MM.1S (cell line): ENCODE data around the gene LGR4.

Experiments
- DNase-seq: peaks from one replicate; pipeline ENCODE4 v3.0.0-alpha.2; 2015
- H2AFZ ChIP-seq: fragments of 300-600 bp; sonication (generic); 2 replicates; pipeline ENCODE4 v1.6.0; 2016; ENCODE audit warnings: antibody characterized with exemption, low read length
- H3F3A ChIP-seq: fragments of 300-600 bp; sonication (generic); 2 replicates; pipeline ENCODE4 v1.6.1; 2016; ENCODE audit warnings: mild to moderate bottlenecking, antibody characterized with exemption, low read length, moderate library complexity, mixed read lengths; ENCODE audit not compliant: insufficient read depth
- H3K27ac ChIP-seq: fragments of 300-600 bp; sonication (generic); 2 replicates; pipeline ENCODE4 v1.5.1; 2016; ENCODE audit warnings: mild to moderate bottlenecking, low read length
- H3K27me3 ChIP-seq: fragments of 300-600 bp; sonication (generic); replicated peaks from 2 replicates; pipeline ENCODE4 v1.6.0; 2016; ENCODE audit warnings: low read length; ENCODE audit not compliant: insufficient read depth
- H3K36me3 ChIP-seq: fragments of 300-600 bp; sonication (generic); replicated peaks from 2 replicates; pipeline ENCODE4 v1.6.1; 2016; ENCODE audit warnings: mild to moderate bottlenecking, low read length, mixed read lengths; ENCODE audit not compliant: insufficient read depth
- H3K4me1 ChIP-seq: fragments of 300-600 bp; sonication (generic); 2 replicates; pipeline ENCODE4 v1.6.1; 2016; ENCODE audit warnings: low read length, mixed read lengths
- H3K4me2 ChIP-seq: fragments of 300-600 bp; sonication (generic); 2 replicates; pipeline ENCODE4 v1.6.0; 2016; ENCODE audit warnings: low read depth, low read length
- H3K4me3 ChIP-seq: fragments of 300-600 bp; sonication (generic); 2 replicates; pipeline ENCODE4 v1.5.1; 2016; ENCODE audit warnings: low read length, mixed read lengths
- H3K79me2 ChIP-seq: fragments of 300-600 bp; sonication (generic); 2 replicates; pipeline ENCODE4 v1.6.1; 2016; ENCODE audit warnings: mixed run types, low read length, mixed read lengths
- H3K9ac ChIP-seq: fragments of 300-600 bp; sonication (generic); 2 replicates; pipeline ENCODE4 v1.6.1; 2016; ENCODE audit warnings: low read length, mixed read lengths
- H3K9me2 ChIP-seq: fragments of 300-600 bp; sonication (generic); replicated peaks from 2 replicates; pipeline ENCODE4 v1.6.1; 2016; ENCODE audit warnings: mild to moderate bottlenecking, low read length, mixed read lengths; ENCODE audit not compliant: insufficient read depth
- H3K9me3 ChIP-seq: fragments of 300-600 bp; sonication (generic); replicated peaks from 2 replicates; pipeline ENCODE4 v1.6.1; 2016; ENCODE audit warnings: mild to moderate bottlenecking, low read length, mixed read lengths; ENCODE audit not compliant: insufficient read depth
- H4K20me1 ChIP-seq: fragments of 300-600 bp; sonication (generic); 2 replicates; pipeline ENCODE4 v1.6.1; 2016; ENCODE audit warnings: mild to moderate bottlenecking, low read length, moderate library complexity, mixed read lengths; ENCODE audit not compliant: insufficient read depth
- CTCF ChIP-seq: fragments of 300-600 bp; sonication (generic); IDR thresholded peaks from 2 replicates; pipeline ENCODE4 v1.5.1; 2016; ENCODE audit warnings: antibody characterized with exemption, low read length, mixed read lengths
- EZH2 ChIP-seq: fragments of 300-600 bp; sonication (generic); optimal IDR thresholded peaks from 2 replicates; pipeline ENCODE3; 2017; ENCODE audit warnings: low read depth, mild to moderate bottlenecking, antibody characterized with exemption, low read length, mixed read lengths
- EZH2phosphoT487 ChIP-seq: fragments of 300-600 bp; sonication (generic); IDR thresholded peaks from 2 replicates; pipeline ENCODE4 v1.6.1; 2018; ENCODE audit warnings: antibody characterized with exemption, low read length

LGR4 gene

DNA sequence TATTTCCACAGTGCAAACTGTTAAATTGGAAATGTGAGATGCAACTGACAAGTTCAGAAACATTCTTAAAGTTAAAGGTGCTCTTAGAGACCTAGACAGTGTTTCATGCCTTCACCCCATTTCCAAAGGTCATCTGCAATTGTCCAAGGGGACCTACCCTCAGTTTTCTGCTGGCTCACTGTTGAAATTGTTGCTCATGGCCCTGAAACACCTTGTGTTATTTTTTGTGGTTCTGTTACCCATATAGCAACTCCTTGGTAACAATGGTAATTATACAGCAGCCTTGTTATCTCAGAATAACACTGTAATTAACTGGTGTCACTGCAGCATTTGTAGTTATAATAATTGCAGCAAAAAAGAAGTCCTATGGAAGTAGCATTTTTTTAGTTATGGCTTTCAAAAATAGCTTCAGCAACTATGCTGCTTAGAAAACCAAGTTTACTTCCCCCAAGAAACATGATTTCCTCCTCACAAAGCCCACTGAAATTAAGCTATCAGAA lies 60.3 kb downstream of the LGR4 start:
- TF ChIP-seq CTCF (no peak), EZH2phosphoT487 (no peak), EZH2 (no peak)
- Histone ChIP-seq H3K9ac (no peak overlapping the region), H3K9me2 (no peaks in the 10 kb centered on the region), H3K4me3 (no peak overlapping the region), H3K27ac (no peak overlapping the region), H3F3A (no peaks in the 10 kb centered on the region), H3K27me3 (no peaks in the 10 kb centered on the region), H2AFZ (no peak overlapping the region), H3K9me3 (no peaks in the 10 kb centered on the region), H4K20me1 (no peaks in the 10 kb centered on the region), H3K36me3 (no peaks in the 10 kb centered on the region), H3K79me2 (no peaks in the 10 kb centered on the region), H3K4me1 (no peaks in the 10 kb centered on the region), H3K4me2 (no peak overlapping the region)
- DNase-seq: no peak

- H3F3A ChIP-seq: no peaks in the 10 kb centered on the region
- no peaks in the 10 kb centered on the region for H3K9me2 ChIP-seq
- no peaks in the 10 kb centered on the region for H3K27me3 ChIP-seq
- no peaks in the 10 kb centered on the region for H3K36me3 ChIP-seq
- no peak overlapping the region for H3K4me2 ChIP-seq
- H2AFZ ChIP-seq: no peak overlapping the region
- H3K27ac ChIP-seq: no peak overlapping the region
- no peak for DNase-seq
- no peak overlapping the region for H3K9ac ChIP-seq
- H4K20me1 ChIP-seq: no peaks in the 10 kb centered on the region
- H3K9me3 ChIP-seq: no peaks in the 10 kb centered on the region
- TF ChIP-seq CTCF: no peak
- TF ChIP-seq EZH2: no peak
- no peak for TF ChIP-seq EZH2phosphoT487
- H3K4me1 ChIP-seq: no peaks in the 10 kb centered on the region
- no peaks in the 10 kb centered on the region for H3K79me2 ChIP-seq
- H3K4me3 ChIP-seq: no peak overlapping the region
Measured at GRCh38 chr11:27411328-27411727, 61.3 kb downstream of the LGR4 start.

- TF ChIP-seq CTCF (no peak), EZH2phosphoT487 (no peak), EZH2 (no peak)
- DNase-seq: no peak
- H3K9me3 ChIP-seq: no peaks in the 10 kb centered on the region
- H3K4me2 ChIP-seq: no peak overlapping the region
- no peak overlapping the region for H3K9ac ChIP-seq
- H3K4me3 ChIP-seq: no peak overlapping the region
- H3K36me3 ChIP-seq: no peaks in the 10 kb centered on the region
- H2AFZ ChIP-seq: no peak overlapping the region
- H3K4me1 ChIP-seq: no peaks in the 10 kb centered on the region
- H3K79me2 ChIP-seq: no peaks in the 10 kb centered on the region
- H3F3A ChIP-seq: no peaks in the 10 kb centered on the region
- no peaks in the 10 kb centered on the region for H3K9me2 ChIP-seq
- no peaks in the 10 kb centered on the region for H4K20me1 ChIP-seq
- no peaks in the 10 kb centered on the region for H3K27me3 ChIP-seq
- no peak overlapping the region for H3K27ac ChIP-seq
Measured at GRCh38 chr11:27410272-27410671, 62.3 kb downstream of the LGR4 start.

- H3K79me2 ChIP-seq: no peaks in the 10 kb centered on the region
Measured at GRCh38 chr11:27409742-27410141, 62.8 kb downstream of the LGR4 start.

More at GRCh38 chr11:27409742-27410141, 62.8 kb downstream of the LGR4 start:
- H3K9ac ChIP-seq: no peak overlapping the region
- DNase-seq: no peak
- H3K4me3 ChIP-seq: no peak overlapping the region
- TF ChIP-seq CTCF (no peak), EZH2 (no peak), EZH2phosphoT487 (no peak)
- no peak overlapping the region for H3K27ac ChIP-seq
- H3F3A ChIP-seq: no peaks in the 10 kb centered on the region
- no peaks in the 10 kb centered on the region for H3K4me1 ChIP-seq
- H3K9me3 ChIP-seq: no peaks in the 10 kb centered on the region
- no peaks in the 10 kb centered on the region for H4K20me1 ChIP-seq
- no peak overlapping the region for H2AFZ ChIP-seq
- H3K27me3 ChIP-seq: no peaks in the 10 kb centered on the region
- no peaks in the 10 kb centered on the region for H3K36me3 ChIP-seq
- H3K4me2 ChIP-seq: no peak overlapping the region
- H3K9me2 ChIP-seq: no peaks in the 10 kb centered on the region
